ENCODE data around the gene STX16.

STX16 gene

DNA sequence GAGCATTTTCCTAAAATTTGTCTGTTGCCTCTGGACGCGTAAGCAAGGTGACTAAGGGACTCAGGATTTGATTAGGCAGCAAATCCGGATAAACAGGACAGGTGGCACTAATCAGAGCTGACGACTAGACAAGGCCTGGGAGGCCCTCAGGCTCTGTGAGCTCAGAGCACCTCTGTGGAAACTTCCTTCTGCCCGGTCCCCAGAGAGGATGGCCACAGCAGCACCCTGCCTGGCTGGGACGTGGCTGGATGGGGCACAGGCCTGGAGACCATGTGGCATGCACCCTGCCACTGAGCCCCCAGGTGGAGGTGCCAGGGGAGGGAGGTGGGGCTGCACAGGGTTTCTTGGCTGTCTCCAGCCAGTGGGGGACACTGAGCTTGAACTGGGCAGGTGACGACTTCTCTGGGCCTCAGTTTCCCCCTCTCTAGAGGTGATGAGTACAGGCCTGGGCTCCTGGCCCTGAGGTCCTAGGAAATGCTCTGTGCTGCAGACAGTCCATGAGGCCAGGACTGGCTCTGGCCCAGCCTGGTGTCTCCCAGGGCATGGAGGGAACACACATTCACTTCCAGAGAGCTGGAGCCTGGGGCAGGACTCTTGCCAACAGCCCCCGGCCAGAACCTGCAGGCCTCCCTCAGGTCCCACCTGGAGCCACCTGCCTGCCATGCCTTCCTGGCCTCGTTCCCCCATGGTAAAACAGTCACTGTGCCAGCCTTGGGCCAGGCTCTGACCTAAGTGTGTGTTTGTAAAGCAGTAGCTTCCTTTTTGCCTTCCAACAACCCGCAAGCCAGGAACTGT is 39.6 kb upstream of the STX16 start:
- Histone ChIP-seq H3K36me3 (ENCODE audit: control insufficient read depth, insufficient read depth, low read length) (no peaks in the 10 kb centered on the region), H3K4me3 (replicated peaks; ENCODE audit: low read depth, low read length) (no peak overlapping the region), H3K27me3 (replicated peaks; ENCODE audit: control insufficient read depth, insufficient read depth, low read length) (no peaks in the 10 kb centered on the region; the same call in 1 of the 2 replicates)
- TF ChIP-seq, protein P1, sequence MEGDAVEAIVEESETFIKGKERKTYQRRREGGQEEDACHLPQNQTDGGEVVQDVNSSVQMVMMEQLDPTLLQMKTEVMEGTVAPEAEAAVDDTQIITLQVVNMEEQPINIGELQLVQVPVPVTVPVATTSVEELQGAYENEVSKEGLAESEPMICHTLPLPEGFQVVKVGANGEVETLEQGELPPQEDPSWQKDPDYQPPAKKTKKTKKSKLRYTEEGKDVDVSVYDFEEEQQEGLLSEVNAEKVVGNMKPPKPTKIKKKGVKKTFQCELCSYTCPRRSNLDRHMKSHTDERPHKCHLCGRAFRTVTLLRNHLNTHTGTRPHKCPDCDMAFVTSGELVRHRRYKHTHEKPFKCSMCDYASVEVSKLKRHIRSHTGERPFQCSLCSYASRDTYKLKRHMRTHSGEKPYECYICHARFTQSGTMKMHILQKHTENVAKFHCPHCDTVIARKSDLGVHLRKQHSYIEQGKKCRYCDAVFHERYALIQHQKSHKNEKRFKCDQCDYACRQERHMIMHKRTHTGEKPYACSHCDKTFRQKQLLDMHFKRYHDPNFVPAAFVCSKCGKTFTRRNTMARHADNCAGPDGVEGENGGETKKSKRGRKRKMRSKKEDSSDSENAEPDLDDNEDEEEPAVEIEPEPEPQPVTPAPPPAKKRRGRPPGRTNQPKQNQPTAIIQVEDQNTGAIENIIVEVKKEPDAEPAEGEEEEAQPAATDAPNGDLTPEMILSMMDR (IDR thresholded peaks at IDR 0.05; ENCODE audit: insufficient read depth, low read length, poor library complexity, severe bottlenecking): no peak
- DNase-seq (ENCODE audit: extremely low read depth, insufficient read length): no peak

DNA sequence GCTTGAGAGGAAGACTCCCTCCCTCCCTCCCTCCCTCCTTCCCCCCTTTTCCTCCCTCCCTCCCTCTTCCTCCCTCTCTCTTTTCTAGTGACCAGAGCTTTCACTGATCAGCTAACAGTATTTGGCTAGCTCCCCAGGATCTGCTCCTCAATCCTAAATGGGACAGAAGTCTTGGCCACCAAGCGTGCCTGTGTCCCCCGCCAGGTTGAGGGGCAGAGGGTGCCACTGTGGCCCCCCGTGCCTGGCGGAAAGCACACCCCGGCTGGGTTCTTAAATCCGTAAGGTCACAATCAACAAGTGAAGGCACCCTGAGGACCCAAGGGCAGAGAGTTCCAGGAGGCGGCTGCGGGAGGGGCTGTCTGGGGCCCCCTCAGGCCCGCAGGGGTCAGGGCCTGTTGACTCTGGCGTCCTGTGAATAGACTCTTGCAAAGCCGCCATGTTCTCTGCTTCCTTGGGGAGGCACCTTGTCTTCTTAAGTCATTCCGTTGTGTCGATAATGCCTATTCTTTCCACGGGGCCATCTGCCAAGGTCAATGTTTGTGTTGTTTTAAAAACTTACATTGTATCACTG is 38.9 kb upstream of the STX16 start:
- no peak overlapping the region for H3K4me3 ChIP-seq (replicated peaks; ENCODE audit: low read depth, low read length)
- TF ChIP-seq, protein P1 (IDR thresholded peaks at IDR 0.05; ENCODE audit: insufficient read depth, low read length, poor library complexity, severe bottlenecking): no peak
- H3K27me3 ChIP-seq (replicated peaks; ENCODE audit: control insufficient read depth, insufficient read depth, low read length): no peaks in the 10 kb centered on the region; the same call in 1 of the 2 replicates
- no peak for DNase-seq (ENCODE audit: extremely low read depth, insufficient read length)
- no peaks in the 10 kb centered on the region for H3K36me3 ChIP-seq (ENCODE audit: control insufficient read depth, insufficient read depth, low read length)

DNA sequence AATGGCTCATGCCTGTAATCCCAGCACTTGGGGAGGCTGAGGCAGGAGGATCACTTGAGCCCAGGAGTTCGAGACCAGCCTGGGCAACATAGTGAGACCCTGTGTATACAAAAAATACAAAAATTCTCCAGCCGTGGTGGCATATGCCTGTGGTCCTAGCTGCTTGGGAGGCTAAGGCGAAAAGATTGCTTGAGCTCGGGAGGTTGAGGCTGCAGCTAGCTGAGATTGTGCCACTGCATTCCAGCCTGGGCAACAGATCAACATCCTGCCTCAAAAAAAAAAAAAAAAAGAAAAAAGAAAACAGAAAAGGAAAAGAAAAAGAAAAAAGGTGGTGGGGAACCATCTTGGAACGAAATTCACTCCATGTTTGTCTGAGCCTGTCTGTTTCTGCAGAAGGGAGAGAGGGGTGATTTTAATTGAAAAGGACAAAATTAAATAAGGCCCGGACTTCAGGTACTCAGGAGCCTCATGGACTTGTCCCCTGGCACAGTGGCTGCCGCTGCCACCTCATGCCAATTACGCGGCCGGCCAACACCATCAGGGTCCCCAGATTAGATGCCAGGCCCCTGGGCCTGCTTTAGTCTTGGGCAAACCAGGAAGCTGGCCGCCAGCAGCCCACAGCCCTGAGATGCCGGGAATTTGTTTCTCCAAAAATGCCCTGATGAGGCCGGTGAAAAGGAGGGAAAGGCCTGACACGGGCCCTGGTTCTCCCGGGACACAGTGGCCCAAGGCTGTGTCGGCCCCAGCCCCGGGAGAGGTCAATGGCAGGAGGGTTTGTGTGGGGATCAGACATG is 37.8 kb upstream of the STX16 start:
- no peak overlapping the region for H3K4me3 ChIP-seq (replicated peaks; ENCODE audit: low read depth, low read length)
- TF ChIP-seq, protein P1 (IDR thresholded peaks at IDR 0.05; ENCODE audit: insufficient read depth, low read length, poor library complexity, severe bottlenecking): no peak
- H3K27me3 ChIP-seq (replicated peaks; ENCODE audit: control insufficient read depth, insufficient read depth, low read length): peaks cover 3% of the 10 kb centered on the region; the same call in 1 of the 2 replicates
- DNase-seq (ENCODE audit: extremely low read depth, insufficient read length): no peak
- no peaks in the 10 kb centered on the region for H3K36me3 ChIP-seq (ENCODE audit: control insufficient read depth, insufficient read depth, low read length)

DNA sequence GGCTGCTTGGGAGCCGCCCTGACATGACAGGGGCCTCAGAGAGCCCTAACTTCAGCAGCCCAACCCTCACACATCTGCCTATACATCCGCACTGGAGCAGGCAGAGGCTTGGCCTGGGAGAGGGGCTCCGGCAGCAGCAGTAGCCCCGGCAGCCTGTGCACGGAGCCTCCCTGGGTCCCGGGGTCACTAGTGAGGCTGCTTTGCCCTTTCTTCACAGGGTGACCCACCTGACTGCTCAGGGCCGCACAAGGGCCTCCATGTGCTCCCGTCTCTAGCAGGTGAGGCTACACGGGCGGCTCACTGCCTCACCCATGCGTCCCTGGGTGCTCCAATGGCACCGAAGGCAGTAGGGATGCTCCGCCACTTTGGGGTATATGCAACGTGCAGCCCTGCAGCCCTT is 36.7 kb upstream of the STX16 start:
- no peak for DNase-seq (ENCODE audit: extremely low read depth, insufficient read length)
- Histone ChIP-seq H3K36me3 (ENCODE audit: control insufficient read depth, insufficient read depth, low read length) (no peaks in the 10 kb centered on the region), H3K27me3 (replicated peaks; ENCODE audit: control insufficient read depth, insufficient read depth, low read length) (peaks cover 3% of the 10 kb centered on the region; the same call in 1 of the 2 replicates), H3K4me3 (replicated peaks; ENCODE audit: low read depth, low read length) (no peak overlapping the region)
- TF ChIP-seq, protein P1 (IDR thresholded peaks at IDR 0.05; ENCODE audit: insufficient read depth, low read length, poor library complexity, severe bottlenecking): no peak

DNA sequence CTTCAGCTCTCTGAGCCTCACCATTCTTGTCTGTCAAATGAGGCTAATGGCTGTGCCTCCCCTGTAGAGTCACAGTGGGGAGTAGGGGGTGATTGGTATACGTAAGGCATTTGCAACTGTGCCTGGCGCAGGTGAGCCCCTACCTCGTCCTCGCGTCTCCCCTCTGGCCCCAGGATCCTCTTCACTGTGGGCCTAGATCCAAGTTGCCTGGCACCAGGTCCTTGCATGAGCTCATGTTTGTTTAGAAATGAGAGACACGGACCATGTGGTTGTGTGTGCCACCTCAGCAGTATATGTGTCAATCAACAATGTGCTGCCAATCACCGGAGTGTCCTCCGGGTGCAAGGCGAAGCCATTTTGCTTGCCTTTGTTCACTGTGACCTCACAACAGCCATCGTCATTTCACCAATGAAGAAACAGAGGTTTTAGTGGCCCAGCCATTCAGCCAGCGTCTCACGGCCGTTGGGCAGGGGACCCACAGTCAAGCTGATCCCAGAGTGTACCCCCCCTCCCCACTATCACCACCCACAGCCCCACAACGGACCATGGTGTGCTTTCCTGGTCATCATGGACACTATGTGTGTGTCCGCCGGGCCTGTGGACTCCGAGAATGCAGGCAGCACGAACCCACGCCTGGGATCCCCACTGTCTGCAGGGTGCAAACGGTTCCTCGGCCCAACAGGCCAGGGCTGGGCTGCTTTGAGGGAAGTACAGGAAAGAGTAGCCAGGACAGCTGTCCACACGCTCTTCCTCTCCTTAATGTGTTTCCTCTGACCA is 35.9 kb upstream of the STX16 start:
- no peak for DNase-seq (ENCODE audit: extremely low read depth, insufficient read length)
- no peaks in the 10 kb centered on the region for H3K36me3 ChIP-seq (ENCODE audit: control insufficient read depth, insufficient read depth, low read length)
- H3K4me3 ChIP-seq (replicated peaks; ENCODE audit: low read depth, low read length): no peak overlapping the region
- TF ChIP-seq, protein P1 (IDR thresholded peaks at IDR 0.05; ENCODE audit: insufficient read depth, low read length, poor library complexity, severe bottlenecking): no peak
- H3K27me3 ChIP-seq (replicated peaks; ENCODE audit: control insufficient read depth, insufficient read depth, low read length): peaks cover 3% of the 10 kb centered on the region; the same call in 1 of the 2 replicates
